Measurements from ENCODE around the gene CD8B.
"Not testable (repeated sequence)": the region's sequence is repeated elsewhere in the genome, so short reads cannot be mapped to it uniquely, and the experiment has no call there.

The CD8B gene

DNA sequence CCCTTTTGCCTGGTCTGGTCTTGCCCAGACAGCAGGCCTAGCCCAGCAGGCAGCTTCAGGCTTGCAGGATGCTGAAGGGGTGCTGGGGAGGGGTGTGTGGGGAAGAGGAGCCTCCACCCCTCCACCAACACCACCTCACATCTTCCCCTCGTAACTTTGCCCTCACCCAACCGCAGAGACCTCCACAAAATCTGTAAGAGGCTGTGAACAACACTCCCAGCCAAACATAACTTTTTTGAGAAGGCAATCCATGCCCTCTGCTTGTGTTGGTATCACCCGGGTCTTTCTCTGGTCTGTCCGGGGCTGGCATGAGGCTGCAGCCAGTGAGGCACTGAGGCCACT is 26.2 kb downstream of the CD8B start:
- not testable (repeated sequence) for H3K27ac ChIP-seq

DNA sequence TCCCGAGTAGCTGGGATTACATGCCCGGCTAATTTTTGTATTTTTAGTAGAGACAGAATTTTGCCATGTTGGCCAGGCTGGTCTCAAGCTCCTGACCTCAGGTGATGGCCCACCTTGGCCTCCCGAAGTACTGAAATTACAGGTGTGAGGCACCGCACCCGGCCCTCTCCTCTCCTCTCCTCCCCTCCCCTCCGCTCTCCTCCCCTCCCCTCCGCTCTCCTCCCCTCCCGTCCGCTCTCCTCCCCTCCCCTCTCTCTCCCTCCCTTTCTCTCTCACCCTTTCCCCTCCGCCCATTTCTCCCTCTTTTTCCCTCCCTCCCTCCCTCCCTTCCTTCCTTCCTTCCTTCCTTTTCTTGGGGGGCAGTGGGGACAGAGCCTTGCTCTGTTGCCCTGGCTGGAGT is 28.4 kb downstream of the CD8B start:
- TF ChIP-seq, protein P1, sequence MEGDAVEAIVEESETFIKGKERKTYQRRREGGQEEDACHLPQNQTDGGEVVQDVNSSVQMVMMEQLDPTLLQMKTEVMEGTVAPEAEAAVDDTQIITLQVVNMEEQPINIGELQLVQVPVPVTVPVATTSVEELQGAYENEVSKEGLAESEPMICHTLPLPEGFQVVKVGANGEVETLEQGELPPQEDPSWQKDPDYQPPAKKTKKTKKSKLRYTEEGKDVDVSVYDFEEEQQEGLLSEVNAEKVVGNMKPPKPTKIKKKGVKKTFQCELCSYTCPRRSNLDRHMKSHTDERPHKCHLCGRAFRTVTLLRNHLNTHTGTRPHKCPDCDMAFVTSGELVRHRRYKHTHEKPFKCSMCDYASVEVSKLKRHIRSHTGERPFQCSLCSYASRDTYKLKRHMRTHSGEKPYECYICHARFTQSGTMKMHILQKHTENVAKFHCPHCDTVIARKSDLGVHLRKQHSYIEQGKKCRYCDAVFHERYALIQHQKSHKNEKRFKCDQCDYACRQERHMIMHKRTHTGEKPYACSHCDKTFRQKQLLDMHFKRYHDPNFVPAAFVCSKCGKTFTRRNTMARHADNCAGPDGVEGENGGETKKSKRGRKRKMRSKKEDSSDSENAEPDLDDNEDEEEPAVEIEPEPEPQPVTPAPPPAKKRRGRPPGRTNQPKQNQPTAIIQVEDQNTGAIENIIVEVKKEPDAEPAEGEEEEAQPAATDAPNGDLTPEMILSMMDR (conservative IDR thresholded peaks at IDR 0.05) = no peak
- no peak for TF ChIP-seq ZFX (IDR thresholded peaks at IDR 0.05)

DNA sequence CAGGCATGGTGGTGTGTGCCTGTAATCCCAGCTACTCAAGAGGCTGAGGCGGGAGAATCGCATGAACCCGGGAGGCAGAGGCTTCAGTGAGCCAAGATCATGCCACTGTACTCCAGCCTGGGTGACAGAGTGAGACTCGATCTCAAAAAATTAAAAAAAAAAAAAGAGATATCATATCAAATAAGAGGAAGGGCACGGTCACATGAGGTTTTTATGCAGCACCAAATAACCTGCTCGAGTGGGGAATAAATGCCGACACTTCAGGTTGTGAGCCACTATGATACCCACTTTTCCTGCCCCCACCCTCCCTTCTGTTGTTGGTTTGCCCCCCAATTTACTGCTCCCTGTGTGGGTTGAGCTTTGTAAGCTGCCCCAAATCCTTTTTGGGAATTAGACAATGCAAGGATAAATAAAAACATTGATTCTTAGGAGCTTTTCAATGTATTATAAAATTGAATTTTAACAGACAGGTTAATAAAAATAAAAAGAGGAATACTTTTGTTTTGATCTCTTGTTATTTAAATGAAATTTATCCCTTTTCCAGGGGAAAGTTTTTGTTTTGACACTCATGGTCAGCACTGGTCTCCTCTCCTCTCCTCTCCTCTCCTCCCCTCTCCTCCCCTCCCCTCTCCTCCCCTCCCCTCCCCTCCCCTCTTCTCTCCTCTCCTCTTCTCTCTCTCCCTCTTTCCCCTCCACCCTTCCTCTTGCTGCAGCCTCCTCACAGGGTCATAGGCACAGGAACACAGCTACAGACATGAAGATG is 29.2 kb downstream of the CD8B start:
- no peak overlapping the region for H3K27ac ChIP-seq
- TF ChIP-seq, protein P1 (conservative IDR thresholded peaks at IDR 0.05) = no peak
- TF ChIP-seq ZFX (IDR thresholded peaks at IDR 0.05) = no peak

More for the DNA sequence above, 28.4 kb downstream of the CD8B start:
- no peak overlapping the region for H3K27ac ChIP-seq

DNA sequence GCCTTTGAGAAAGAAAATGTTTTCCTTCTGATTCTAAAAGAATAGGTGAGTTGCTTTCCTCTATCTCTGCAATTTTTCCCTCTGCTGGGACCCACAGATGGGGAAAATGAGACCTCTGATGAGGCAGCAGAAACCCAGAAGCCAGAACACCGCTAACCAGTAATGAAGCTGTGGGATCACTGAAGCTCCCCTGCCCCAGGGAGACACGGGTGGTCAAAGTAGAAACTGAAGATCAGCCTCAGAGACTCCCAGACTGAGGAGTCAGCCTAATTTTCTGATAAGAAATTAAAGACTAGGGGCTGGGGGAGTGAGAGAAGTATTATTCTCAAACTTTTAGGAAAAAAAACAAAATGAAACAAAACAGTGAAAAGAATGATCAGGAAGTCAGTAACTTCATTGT is 30.1 kb downstream of the CD8B start:
- H3K27ac ChIP-seq = no peak overlapping the region
- TF ChIP-seq ZFX (IDR thresholded peaks at IDR 0.05) = no peak
- TF ChIP-seq, protein P1 (conservative IDR thresholded peaks at IDR 0.05) = no peak

DNA sequence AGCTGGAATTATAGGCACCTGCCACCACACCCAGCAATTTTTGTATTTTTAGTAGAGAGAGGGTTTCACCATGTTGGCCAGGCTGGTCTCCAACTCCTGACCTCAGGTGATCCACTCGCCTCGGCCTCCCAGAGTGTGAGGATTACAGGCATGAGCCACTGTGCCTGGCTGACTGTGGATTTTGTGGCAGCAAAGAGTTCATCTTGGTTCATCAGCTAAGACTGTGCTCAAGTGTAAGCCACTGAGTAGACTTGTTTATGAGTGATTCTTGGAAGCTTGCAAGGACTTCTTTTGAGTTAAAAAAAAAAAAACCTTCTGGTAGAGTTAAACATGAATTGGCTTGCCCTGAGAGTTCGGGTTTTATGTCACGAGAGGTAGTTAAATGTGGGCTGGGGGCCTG is 34.7 kb downstream of the CD8B start:
- TF ChIP-seq, protein P1 (conservative IDR thresholded peaks at IDR 0.05) = no peak
- no peak for TF ChIP-seq ZFX (IDR thresholded peaks at IDR 0.05)
- no peak overlapping the region for H3K27ac ChIP-seq

DNA sequence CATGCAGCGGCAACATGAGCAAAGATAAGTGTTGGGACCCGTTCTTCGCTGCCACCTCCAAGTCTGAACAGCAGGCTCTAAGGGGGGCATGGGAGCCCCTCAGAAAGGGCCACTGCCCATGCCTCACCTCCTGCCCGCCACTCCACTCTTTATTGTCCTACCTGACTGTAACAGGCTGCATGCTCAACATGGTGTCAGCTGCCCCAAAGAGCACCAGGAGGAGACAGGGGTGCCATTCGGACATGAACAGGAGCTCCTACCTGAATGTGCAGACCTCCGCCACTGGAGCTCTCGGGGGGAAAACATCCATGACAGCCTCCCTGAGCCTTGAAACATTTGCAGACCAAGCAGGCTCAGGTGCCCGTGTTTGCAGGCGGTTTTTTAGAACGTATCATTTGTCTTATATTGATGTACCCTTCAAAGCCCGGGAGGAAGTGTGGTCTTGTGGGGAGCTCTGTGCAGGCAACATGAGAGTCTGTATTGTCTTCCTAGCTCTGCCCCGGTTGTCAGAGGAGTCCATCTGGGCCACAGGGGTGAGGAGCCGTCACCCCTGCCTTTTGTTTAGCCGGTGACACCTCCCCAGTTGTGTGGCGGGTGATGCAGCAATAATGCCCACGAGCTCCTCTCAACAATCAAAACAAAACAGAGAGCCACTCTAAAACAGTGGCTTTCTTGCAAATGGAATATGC is 35.8 kb downstream of the CD8B start:
- no peak overlapping the region for H3K27ac ChIP-seq
- TF ChIP-seq ZFX (IDR thresholded peaks at IDR 0.05) = no peak
- TF ChIP-seq, protein P1 (conservative IDR thresholded peaks at IDR 0.05) = no peak

DNA sequence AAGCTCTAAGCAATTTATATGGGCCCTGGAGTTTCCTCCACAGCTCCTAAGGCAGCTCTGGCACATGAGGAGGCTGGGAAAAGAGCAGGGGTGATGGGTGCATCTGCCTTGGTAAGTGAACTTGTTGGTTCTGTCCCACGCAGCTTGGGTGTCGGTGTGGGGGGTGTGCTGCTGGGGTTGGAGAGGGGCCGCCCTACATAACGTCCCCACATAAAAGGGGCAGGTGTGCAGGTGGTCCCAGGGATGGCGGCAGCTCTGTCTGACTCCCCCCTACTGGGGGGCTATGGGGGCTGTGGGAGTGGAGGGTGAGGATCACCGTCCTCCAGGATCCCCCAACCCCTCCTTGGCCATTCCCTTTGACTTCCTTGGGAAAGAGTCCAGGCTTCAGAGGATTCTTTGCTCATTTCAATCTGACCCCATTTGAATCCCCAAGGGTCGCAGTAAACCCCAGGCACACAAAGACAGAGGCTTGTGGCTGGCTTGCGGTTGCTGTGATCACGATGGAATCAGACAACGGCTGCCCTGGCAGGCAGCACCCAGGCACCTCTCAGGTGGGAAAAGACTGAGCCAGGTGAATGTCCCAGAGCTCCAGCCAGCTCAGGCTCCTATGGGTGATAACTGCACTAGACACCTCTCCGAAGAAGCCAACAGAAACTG is 36.5 kb downstream of the CD8B start:
- H3K27ac ChIP-seq = no peak overlapping the region
- TF ChIP-seq ZFX (IDR thresholded peaks at IDR 0.05) = no peak
- TF ChIP-seq, protein P1 (conservative IDR thresholded peaks at IDR 0.05) = no peak

Measured in C4-2B (cell line).